NT2/D1 (cell line): ENCODE results near the gene C8A.

ENCODE experiments used
- SUZ12 ChIP-seq: IDR thresholded peaks from 2 replicates; pipeline ENCODE4 v1.6.1; 2011; ENCODE audit not compliant: insufficient read length, insufficient read depth; ENCODE audit errors: extremely low read depth
- YY1 ChIP-seq: IDR thresholded peaks from 2 replicates; pipeline ENCODE4 v1.6.1; 2011; ENCODE audit not compliant: insufficient read length, insufficient read depth
- ZNF274 ChIP-seq: IDR thresholded peaks from 2 replicates; pipeline ENCODE4 v1.6.1; 2011; ENCODE audit warnings: mild to moderate bottlenecking, low read depth, low read length

GRCh38 chr1:56898879-56899278, 44.3 kb downstream of the C8A start:
- TF ChIP-seq YY1 = no peak
- TF ChIP-seq ZNF274 = no peak
- no peak for TF ChIP-seq SUZ12
